Activated CD4-positive, alpha-beta T cell treated with anti-CD3 and anti-CD28 coated beads for 48 hours (primary cell): ENCODE results near the gene FPGS.

Experiments used
- DNase-seq: peaks from one replicate; pipeline ENCODE4 v3.0.0-alpha.2; 2020

FPGS gene

GRCh38 chr9:127788337-127789011 is 14.2 kb upstream of the FPGS start:
- DNase-seq: peak; percentile 87

GRCh38 chr9:127789179-127789578 is 13.5 kb upstream of the FPGS start:
- no peak for DNase-seq

GRCh38 chr9:127790094-127790855 is 12.4 kb upstream of the FPGS start:
- no peak for DNase-seq

GRCh38 chr9:127791085-127791484 is 11.6 kb upstream of the FPGS start:
- DNase-seq: no peak

GRCh38 chr9:127792417-127793031 is 10.2 kb upstream of the FPGS start:
- no peak for DNase-seq

GRCh38 chr9:127793093-127793708 is 9.5 kb upstream of the FPGS start:
- DNase-seq: no peak

- DNase-seq: no peak
These were observed 8.5 kb upstream of the FPGS start for GRCh38 chr9:127794001-127794791.

- no peak for DNase-seq
These were observed 6.4 kb upstream of the FPGS start for GRCh38 chr9:127796225-127796813.

- no peak for DNase-seq
These were observed 5.8 kb upstream of the FPGS start for GRCh38 chr9:127796852-127797370.

- DNase-seq: no peak
These were observed 617 bp upstream of the FPGS start for GRCh38 chr9:127801955-127802575.

GRCh38 chr9:127803507-127804352 is 1.0 kb downstream of the FPGS start:
- DNase-seq: peak; percentile 43

GRCh38 chr9:127805620-127806019 is 2.9 kb downstream of the FPGS start:
- DNase-seq: peak; percentile 65

- DNase-seq: no peak
These were observed 4.2 kb downstream of the FPGS start for GRCh38 chr9:127806871-127807270.

- no peak for DNase-seq
These were observed 5.8 kb downstream of the FPGS start for GRCh38 chr9:127808347-127809001.

- DNase-seq: peak; percentile 46
These were observed 6.4 kb downstream of the FPGS start for GRCh38 chr9:127809002-127809539.

GRCh38 chr9:127809540-127810377 is 7.1 kb downstream of the FPGS start:
- DNase-seq: no peak

- no peak for DNase-seq
These were observed 7.9 kb downstream of the FPGS start for GRCh38 chr9:127810378-127811187.

GRCh38 chr9:127812011-127812410 is 9.3 kb downstream of the FPGS start:
- no peak for DNase-seq
